Bronchial epithelial cell (primary cell): ENCODE data around the gene TMEM40. TPM values are rescaled to one million over a fixed set of nuclear protein-coding genes. Genes with fewer than 3 reads are reported as not detected.

Experiments used
- DNase-seq: peaks from one replicate; pipeline ENCODE4 v3.0.0-alpha.2; 2010; ENCODE audit warnings: low read depth
- FAIRE-seq: peaks from 2 replicates; lab custom pipeline; 2011; peaks lifted over from hg19 to GRCh38; lab: Jason Lieb, UNC
- H3K27me3 ChIP-seq: 2 replicates; pipeline ENCODE4 v1.5.1; 2011; ENCODE audit warnings: low read length; ENCODE audit not compliant: control insufficient read depth, insufficient read depth
- H3K36me3 ChIP-seq: 2 replicates; pipeline ENCODE4 v1.5.1; 2011; ENCODE audit warnings: low read length; ENCODE audit not compliant: control insufficient read depth, insufficient read depth
- H3K4me3 ChIP-seq: 2 replicates; pipeline ENCODE4 v1.5.1; 2011; ENCODE audit warnings: mild to moderate bottlenecking, low read depth, low read length, control low read depth
- CTCF ChIP-seq: IDR thresholded peaks from 2 replicates; pipeline ENCODE4 v1.5.1; 2011; ENCODE audit warnings: mild to moderate bottlenecking, moderate library complexity, low read length, control low read depth, inconsistent platforms; ENCODE audit not compliant: insufficient read depth, severe bottlenecking
- total RNA-seq: library from RNA; depleted of rRNA; stranded (reverse); fragments of >200 nt; gene quantifications from 2 replicates; pipeline ENCODE4 v1.2.1, GENCODE V29; 2014

TMEM40 gene
- total RNA-seq, 1 donor from 2014 or later: 19.0 TPM

- Histone ChIP-seq H3K36me3 (no peaks in the 10 kb centered on the region), H3K4me3 (no peak overlapping the region), H3K27me3 (no peaks in the 10 kb centered on the region)
- DNase-seq: no peak
- TF ChIP-seq CTCF: no peak
- no peak for FAIRE-seq
Observed at GRCh38 chr3:12773030-12773709, 14.1 kb upstream of the TMEM40 start.

GRCh38 chr3:12772462-12772861, 13.4 kb upstream of the TMEM40 start:
- no peak for TF ChIP-seq CTCF
- no peak for FAIRE-seq
- H3K27me3 ChIP-seq: no peaks in the 10 kb centered on the region
- H3K36me3 ChIP-seq: no peaks in the 10 kb centered on the region
- no peak overlapping the region for H3K4me3 ChIP-seq
- DNase-seq: no peak

GRCh38 chr3:12771236-12771635, 12.2 kb upstream of the TMEM40 start:
- DNase-seq: no peak
- FAIRE-seq: no peak
- no peaks in the 10 kb centered on the region for H3K36me3 ChIP-seq
- H3K27me3 ChIP-seq: no peaks in the 10 kb centered on the region
- no peak for TF ChIP-seq CTCF
- no peak overlapping the region for H3K4me3 ChIP-seq

GRCh38 chr3:12769761-12770160, 10.7 kb upstream of the TMEM40 start:
- TF ChIP-seq CTCF: no peak
- FAIRE-seq (no peak), DNase-seq (no peak)
- Histone ChIP-seq H3K36me3 (no peaks in the 10 kb centered on the region), H3K4me3 (no peak overlapping the region), H3K27me3 (no peaks in the 10 kb centered on the region)

GRCh38 chr3:12768579-12769527, 9.8 kb upstream of the TMEM40 start:
- FAIRE-seq (no peak), DNase-seq (no peak)
- no peak for TF ChIP-seq CTCF
- H3K36me3 ChIP-seq: no peaks in the 10 kb centered on the region
- no peaks in the 10 kb centered on the region for H3K27me3 ChIP-seq
- H3K4me3 ChIP-seq: no peak overlapping the region
